ENCODE measurements around the gene PADI1.

The PADI1 gene, protein sequence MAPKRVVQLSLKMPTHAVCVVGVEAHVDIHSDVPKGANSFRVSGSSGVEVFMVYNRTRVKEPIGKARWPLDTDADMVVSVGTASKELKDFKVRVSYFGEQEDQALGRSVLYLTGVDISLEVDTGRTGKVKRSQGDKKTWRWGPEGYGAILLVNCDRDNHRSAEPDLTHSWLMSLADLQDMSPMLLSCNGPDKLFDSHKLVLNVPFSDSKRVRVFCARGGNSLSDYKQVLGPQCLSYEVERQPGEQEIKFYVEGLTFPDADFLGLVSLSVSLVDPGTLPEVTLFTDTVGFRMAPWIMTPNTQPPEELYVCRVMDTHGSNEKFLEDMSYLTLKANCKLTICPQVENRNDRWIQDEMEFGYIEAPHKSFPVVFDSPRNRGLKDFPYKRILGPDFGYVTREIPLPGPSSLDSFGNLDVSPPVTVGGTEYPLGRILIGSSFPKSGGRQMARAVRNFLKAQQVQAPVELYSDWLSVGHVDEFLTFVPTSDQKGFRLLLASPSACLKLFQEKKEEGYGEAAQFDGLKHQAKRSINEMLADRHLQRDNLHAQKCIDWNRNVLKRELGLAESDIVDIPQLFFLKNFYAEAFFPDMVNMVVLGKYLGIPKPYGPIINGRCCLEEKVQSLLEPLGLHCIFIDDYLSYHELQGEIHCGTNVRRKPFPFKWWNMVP

DNA sequence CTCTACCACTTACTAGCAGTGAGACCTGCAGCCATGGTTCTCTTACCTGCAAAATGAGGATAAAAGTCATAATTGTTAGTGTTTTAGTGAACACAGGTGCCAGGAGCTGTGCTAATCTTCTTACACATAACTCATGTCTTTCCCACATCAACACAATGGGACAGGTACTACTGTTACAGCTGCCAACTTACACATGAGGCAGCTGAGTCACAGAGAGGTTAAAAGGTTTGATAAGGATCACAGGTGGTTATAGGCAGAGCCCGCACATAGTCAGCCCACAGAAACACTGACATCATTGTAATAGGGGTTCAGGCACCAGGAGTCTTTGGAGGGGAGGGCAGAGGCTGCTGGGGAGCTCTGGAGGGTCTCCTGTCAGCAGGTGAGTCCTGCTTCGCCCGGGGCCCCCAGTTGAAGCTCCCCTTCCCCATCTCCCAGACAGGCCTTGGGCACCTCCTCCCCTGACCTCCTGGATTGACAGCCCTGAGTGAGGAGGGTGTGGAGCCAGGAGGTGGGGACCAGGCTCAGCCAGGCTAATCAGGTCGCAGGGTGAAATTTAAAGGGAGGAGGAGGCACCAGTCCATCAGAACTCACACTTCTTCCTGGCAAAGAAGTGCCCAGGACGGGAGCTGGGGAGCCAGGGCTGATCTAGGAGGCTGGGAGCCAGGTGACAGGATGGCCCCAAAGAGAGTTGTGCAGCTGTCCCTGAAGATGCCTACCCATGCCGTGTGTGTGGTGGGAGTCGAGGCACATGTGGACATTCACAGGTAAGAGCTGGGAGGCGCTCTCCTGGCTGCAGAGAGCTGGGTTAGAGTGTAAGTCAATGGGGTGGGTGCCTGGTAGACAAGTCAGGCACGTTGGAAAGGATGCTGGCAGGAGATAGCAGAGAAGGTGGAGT, at the start of gene PADI1:
Gene PADI1, plus strand, starts transcription at position 583 of the 895 bp plus-strand sequence. Its CDS starts 90 bp downstream, at position 673.
- no peak for DNase-seq (ENCODE audit: low read depth in 2 of 2)

DNA sequence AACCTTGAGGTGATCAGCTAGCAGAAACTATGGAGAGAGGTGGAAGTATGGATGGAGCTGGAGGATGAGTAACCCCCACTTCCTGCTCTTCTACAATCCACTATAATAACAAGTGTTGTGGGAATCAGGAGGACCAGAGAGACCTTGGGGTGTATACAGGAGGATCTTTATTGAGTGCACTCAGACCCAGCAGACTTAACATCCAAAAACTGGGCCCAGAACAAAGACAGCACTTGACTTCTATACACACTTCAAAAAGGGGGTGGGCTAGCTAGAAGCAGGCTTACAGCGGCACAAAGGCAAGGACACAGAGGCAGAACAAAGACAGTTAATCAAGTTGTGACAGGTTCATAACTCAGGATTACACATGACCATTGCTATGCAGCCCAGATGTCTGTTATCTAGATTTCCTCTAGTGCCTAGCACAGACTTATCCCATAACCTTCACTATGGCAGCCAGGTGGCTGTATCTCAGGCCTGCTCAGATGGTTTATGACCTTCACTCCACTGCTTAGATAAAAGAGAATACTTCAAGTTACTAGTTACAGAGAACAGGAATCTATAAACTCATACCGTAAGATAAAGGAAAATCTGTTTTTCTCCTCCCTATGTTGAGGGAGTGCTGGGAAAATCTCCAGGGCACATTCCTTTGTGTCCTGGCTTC, 49.5 kb upstream of the PADI1 start:
- no peak for DNase-seq (ENCODE audit: low read depth in 2 of 2)

DNA sequence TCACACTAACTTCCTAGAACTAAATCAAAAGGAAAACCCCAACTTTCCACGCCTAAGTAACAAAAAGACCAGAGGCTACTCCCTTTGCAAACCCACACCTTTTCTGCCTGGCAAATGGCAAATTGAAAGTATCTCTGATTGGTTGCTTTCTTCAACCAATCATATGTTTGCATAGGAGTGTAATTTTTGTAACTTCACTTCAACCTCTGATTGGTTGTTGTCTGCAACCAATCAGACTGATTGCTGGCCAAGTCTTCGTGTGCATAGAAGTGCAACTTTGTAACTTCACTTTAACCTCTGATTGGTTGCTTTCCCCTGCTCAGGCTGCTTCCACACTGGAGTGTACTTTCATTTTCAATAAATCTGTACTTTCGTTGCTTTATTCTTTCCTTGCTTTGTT, 48.8 kb upstream of the PADI1 start:
- DNase-seq (ENCODE audit: low read depth in 2 of 2) = no peak

DNA sequence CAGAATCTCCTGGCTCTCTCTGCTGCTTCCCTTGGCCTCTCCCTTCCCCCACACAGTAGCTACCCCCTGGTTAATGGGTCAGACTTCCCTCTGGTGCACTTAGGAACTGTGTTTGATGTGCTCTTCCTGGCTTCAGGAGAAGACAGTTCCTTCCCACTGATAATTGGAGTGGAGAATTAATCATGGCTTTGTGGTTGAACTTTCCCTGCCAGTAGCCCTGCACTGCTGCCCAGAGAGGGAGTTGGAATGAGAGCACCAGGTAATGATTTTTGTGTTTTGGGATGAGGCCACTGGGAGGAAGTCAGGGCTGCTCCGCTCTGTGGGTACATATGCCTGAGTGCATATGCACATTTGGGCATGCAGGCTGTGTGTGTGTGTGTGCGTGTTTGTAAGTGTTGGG, 46.0 kb upstream of the PADI1 start:
- no peak for DNase-seq (ENCODE audit: low read depth in 2 of 2)

DNA sequence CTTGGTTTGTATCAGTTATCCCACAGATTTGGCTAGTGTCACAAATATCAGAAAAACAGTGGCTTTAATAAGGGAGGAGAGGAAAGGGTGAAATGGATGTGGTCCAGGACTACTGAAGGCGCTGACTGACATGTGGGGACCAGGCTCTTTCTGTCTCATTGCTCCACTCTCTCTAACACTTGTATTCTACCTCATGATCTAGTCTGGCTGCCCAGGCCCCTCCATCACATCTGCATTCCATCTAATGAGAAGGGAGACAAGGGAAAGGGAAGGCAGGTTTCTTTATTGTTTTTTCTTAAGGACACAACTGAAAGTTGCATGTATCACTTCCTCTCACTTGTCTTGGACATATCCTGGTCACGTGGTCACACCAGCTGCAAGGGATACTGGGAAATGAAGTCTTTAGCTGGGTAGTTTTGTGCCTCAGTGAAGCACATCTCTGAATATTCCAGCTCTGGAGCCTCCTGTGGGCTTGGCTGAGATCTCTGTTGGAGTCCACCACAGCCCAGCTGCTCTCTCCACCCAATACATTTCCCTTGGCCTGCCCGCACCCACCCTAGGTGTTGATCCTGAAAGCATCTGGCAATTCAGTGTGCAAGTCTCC, 43.7 kb upstream of the PADI1 start:
- no peak for DNase-seq (ENCODE audit: low read depth in 2 of 2)

DNA sequence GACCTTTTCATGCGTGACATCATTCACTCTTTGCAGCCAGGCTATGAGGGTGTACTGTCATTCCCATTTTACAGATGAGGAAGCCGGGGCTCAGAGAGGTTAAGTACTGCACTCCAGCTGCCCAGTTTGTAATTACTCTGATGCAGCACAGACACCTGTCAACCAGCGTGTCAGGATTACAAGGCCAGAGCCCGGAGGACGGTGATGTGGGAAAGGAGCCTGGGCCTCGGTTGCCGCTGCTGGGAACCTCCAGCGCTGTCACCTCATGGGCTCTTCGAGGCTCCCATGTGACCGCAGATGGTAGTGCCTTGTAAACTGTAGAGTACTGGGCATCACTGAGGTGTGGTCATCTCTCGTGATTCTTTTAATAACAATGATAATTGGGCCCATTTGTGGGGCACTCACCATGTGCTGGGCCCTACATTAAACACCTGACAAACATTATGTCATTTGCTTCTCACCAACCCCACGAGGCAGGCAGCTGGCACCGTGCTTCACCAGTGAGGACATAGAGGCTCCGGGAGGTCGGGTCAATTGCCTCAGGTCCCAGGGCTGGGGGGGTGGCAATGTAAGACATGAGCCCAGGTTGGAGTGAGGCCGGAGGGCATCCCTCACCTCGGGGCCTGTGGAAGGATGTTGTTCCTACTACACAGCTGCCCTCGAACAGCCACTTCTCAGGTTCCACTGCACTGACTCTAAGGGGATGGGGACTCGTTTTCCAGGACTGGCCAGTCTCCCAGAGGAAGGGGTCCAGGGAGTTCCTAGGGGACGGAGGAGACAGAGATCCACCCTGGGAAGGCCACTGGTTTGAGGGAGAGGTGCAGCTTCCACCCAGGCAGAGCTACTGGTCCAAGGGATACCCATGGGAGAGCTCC, 42.8 kb upstream of the PADI1 start:
- DNase-seq (ENCODE audit: low read depth in 2 of 2) = no peak

DNA sequence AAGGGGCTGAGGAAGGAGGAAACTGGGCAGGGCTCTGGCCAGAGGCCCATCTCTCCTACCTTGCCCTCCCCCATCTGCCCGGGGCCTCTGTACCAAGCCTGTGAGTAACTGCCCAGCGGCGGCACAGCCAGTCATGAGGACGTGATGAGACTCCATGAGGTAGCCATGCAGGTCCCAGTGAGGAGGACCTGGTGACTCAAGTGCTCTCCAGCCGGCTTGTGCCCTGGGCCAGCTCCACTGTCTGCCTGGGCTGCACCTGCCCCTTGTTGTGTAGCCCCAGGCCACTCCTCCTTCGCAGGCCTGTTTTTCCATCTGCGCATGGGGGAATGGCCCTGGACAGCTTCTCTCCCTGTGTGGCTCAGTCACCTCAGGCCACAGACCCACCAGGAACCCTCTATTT, 42.0 kb upstream of the PADI1 start:
- no peak for DNase-seq (ENCODE audit: low read depth in 2 of 2)

DNA sequence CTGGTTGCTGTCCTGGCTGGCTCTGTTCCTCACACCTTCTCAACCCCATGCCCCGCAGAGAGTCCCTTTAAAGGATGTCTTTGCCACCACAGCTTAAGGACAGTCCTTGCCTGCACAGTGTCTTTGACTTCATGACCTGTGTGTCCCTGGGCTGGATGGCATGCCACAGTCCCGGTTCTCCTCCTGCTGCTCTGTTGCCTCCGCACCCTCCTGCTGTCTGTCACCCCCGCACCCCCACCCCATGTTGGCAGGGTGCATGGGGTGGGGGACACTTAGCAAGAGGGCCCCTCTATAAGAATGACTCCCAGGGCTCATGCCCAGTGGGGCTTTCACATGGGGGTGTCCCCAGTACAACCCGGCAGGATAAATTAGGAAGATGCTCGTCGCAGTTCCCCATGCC, 41.6 kb upstream of the PADI1 start:
- DNase-seq (ENCODE audit: low read depth in 2 of 2) = no peak

DNA sequence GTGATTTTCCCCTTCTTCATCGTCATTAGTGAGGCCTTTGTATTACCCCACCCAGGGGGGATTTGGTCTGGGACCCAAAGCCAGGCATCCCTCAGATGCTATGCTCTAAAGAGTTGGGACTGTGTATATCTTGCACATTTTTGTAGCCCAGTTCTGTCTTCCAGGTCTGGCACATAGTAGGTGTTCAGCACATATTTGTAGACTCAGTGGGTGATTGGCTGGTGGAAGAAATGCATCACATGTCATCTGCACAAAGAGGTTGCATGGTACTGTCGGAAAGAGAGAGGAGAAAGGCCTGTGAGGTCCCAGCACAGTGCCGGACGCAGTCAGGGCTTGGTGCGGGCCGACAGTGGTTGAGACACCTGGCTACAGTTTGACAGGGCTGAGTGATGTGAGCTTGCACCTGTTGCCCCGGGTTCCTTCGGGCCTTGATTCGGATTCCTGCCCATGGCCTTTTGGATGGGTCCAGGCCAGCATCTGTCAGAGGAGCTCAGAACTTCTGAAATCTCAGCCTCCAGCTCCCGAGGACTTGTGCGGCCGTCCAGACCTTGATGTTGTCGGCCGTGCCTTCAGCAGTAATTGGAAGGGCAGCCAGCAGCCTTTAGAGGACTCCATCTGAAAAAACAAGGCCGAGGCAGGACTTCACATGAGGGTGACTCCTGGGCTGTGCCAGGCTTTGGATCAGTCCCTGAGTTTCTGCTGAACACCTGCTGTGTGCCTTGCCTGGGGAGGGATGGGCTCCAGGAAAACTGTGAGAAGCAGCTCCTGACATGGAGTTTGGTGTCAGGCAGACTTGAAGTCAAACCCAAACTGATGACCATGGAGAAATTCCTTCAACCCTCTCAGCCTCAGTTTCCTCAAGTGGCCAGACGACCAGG, 40.9 kb upstream of the PADI1 start:
- DNase-seq (ENCODE audit: low read depth in 2 of 2) = no peak

DNA sequence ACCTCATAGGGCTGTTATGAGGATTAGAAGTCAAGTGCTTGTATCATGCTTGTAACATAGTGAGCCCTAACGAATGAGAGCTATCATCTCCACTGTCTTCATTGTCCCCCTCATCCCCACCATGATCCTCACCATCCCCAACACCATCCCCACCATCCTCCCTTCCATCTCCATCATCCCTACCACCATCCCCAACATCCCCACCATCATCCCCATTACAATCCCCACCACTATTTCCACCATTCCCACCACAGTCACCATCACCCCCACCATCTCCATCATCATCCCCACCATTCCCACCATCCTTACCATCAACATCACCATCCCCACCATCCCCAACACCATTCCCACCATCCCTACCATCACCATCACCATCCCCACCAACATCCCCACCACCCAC, 39.1 kb upstream of the PADI1 start:
- no peak for DNase-seq (ENCODE audit: low read depth in 2 of 2)

DNA sequence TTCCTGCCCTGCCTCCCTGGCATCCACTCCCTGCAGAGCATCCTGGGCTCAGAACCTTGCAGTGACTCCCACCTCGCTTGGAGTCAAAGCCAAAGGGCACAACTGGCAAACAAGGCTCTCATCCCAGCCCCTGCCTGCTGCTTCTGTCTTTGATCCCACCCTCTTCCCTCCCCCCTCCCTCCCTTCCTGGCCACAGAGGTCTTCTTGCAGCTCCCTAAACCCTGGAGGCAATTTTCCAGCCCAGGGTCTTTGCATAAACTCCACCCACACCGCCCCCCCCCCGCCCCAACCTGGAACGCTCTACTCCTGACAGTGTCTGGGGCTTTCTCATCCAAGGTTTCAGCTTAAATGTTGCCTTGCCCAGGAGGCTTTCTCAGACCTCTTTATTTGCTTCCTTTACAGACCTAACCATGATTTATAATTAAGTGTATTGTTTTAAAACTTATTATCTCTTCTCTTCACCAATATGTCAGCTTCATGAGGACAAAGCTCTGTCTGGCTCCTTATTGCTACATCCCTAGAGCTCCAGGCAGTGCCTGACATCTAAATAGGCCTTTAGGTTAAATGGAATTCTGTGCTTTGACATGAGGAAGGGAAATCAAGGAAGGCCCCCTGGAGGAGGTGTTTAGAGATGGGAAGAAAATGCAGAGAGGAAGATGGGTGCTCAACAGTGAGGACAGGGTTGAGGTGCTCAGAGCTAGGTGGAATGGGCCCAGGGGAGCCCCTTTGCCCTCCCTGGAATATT, 37.7 kb upstream of the PADI1 start:
- DNase-seq (ENCODE audit: low read depth in 2 of 2) = no peak

DNA sequence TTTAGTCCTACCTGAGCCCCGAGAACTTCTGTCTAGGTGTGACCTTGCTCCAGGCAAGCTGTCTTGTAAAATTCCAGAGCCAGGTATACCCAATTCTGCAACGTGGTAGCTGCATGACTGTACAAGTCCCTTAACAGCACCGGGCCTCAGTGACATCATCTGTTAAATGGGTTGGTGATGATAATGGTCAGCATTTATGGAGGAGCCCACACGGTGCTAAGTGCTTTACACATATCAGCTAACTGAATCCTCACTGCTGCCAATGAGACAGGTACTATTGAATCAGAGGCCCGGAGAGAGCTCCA, 37.2 kb upstream of the PADI1 start:
- DNase-seq (ENCODE audit: low read depth in 2 of 2) = no peak

DNA sequence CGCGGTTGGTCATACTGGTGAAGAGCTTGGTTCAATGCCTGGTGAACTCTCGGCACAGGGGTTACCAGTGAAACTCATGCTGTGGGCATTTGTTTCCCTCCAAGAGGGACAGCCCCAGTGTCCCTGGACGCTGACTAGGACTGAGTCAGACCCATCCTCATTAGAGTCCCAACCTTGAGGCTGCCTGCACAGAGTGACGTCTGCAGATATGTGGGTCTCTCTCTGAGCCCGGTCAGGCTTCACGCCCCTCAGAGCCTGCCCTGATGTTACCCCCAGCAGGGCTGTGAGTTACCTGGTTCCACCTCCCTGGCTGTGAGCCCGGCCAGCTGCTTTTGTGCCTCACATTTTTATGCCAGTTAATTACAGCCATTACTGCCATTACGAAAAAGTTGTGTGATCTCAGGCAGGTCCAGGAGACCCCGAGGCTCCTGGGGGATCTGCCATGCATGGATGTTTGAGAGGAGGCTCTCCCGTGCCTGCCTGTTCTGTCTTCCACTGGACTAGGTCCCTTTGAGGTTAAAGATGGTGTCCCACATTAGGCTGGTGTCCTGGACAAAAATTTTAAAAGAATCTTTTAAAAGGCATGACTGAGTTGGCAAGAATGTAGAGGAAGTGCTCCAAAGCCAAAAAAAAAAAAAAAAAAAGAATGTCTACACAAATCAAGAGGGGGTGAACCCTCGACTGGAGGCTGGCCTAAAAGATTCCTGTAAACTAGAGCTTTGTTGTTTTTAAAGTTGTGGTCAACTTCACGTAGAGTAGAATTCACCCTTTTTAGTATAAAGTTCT, 36.6 kb upstream of the PADI1 start:
- no peak for DNase-seq (ENCODE audit: low read depth in 2 of 2)

DNA sequence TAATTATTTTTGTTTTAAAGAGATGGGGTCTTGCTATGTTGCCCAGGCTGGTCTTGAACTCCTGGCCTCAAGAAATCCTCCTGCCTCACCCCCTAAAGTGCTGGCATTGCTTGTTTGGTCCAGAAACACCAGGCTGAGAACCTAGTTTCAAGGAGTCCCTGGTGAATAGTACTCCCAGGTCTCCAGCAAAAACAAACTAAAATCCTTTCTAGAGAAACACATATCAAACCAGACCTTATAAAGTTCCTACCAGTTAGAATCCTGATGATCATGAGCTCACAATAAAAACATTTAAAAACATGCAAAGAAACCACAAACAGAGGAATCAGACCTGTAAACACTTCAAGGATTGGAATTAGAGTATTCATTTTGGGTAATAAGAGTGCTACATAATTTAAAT, 34.4 kb upstream of the PADI1 start:
- no peak for DNase-seq (ENCODE audit: low read depth in 2 of 2)

DNA sequence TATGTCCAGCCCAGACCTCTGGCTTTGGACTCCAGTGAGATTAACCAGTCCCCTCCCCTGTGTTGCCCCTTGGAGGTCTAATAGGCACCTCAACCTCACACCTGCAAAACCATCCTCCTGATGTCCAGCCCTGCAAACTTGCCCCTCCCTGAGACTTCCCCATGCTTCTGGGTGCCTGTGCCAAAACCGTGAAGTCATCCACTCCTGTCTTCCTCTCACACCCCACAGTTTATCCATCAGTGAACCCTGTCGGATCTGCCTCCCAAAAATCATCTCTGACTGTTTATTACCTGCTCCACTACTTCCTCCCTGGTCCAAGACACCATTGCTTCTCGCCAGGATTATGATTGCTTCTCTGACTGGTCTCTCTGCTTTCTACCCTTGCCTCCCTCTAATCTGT, 31.7 kb upstream of the PADI1 start:
- no peak for DNase-seq (ENCODE audit: low read depth in 2 of 2)

DNA sequence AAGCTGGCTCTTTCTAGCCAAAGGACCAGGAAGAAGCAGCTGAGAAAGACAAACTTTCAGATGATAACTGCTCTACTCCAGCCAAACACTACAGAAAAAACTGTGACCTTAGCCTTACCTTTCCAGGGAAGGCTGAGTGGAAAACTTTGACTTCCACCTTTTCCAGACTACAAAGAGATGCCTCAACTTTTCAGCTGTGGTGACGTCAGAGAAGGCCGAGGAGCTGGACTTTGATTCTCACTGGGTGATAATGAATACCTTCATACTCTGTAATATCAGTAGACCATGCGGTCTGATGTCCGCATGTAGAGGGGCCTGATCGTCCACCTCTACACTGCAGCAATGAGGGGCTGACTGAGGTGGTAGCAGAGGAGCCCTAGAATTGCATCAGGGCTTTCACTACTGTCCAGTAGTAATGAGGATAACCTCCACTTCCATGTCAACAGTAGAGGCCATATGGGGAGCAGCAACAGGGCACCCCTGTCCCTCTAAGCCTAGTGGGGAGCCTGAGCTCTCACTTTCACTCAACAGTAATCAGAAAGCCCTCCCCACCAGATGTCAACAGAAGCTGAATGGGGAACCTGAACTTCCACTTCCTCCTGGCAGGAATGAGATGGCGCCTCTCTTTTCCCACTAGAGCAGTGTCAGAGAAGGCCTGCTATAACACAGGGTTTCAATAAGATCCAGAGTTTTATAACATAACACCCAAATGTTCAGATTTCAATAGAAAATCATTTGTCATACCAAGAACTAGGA, 28.4 kb upstream of the PADI1 start:
- DNase-seq (ENCODE audit: low read depth in 2 of 2) = no peak

DNA sequence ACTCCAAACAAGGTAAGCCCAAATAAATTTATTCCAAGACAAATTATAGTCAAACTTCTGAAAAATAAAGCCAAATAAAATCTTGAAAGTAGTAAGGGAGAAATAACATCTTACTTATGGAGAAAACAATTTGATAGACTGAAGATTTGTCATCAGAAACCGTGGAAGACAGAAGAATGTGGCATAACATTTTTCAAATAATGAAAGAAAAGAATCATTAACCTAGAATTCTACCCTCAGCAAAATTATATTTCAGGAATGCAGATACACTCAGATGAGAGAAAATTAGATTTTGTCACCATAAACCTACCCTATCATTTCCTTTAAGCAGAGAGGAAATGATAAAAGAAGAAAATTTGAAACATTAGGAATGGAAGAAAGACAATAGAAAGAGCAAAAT, 27.3 kb upstream of the PADI1 start:
- no peak for DNase-seq (ENCODE audit: low read depth in 2 of 2)
